Measurements from ENCODE around the gene PLCXD3.

- TF ChIP-seq FOS (IDR thresholded peaks at IDR 0.05; ENCODE audit: borderline replicate concordance, extremely low read depth, insufficient read length) (no peak), NFYB (IDR thresholded peaks at IDR 0.05; ENCODE audit: insufficient read depth, low read depth, low read length) (no peak), POLR2A (IDR thresholded peaks at IDR 0.05; ENCODE audit: low read depth, low read length) (no peak), SP1 (IDR thresholded peaks at IDR 0.05; ENCODE audit: low read depth, low read length) (no peak), ZBTB11 (CRISPR knock-in tag; IDR thresholded peaks at IDR 0.05) (no peak), CTCF (IDR thresholded peaks at IDR 0.05 in 2 of 3, conservative IDR thresholded peaks at IDR 0.05 in 1 of 3; ENCODE audit: control insufficient read depth in 2 of 3, extremely low read depth in 1 of 3, insufficient read depth in 1 of 3, low read depth in 3 of 3, low read length in 3 of 3) (no peak), POLR2AphosphoS5 (IDR thresholded peaks at IDR 0.05; ENCODE audit: low read length) (no peak)
These were observed 173.2 kb downstream of the PLCXD3 start for GRCh38 chr5:41337216-41337615.
